PC-9 (cell line): ENCODE results near the gene SNRNP70. TPM values are rescaled to one million over a fixed set of nuclear protein-coding genes. Genes with fewer than 3 reads are reported as not detected.

Experiments used
- BruUV-seq: library from RNA; stranded (reverse); fragments of 400-500 nt; replicated peaks from 2 replicates; lab custom pipeline; 2021; lab: Mats Ljungman, UMichigan
- CTCF ChIA-PET: fragments of 300-600 bp; sonication (Branson Sonifier 250); formaldehyde crosslinking; loops from one replicate; lab custom pipeline; 2022; ENCODE audit warnings: antibody characterized with exemption; lab: Charles Lee
- POLR2A ChIA-PET: fragments of 300-600 bp; sonication (Branson Sonifier 250); formaldehyde crosslinking; loops from one replicate; lab custom pipeline; 2022; ENCODE audit warnings: antibody characterized with exemption; ENCODE audit not compliant: unreplicated experiment; lab: Charles Lee
- DNase-seq, 2 experiments: peaks; one replicate each; pipeline versions ENCODE4 v3.0.0 to v3.0.0-alpha.2; 2015 to 2022; ENCODE audit warnings: mixed read lengths in 1 of 2
- H2AFZ ChIP-seq: fragments of 200-600 bp; sonication (generic); 2 replicates; pipeline ENCODE4 v1.8.1; 2017; ENCODE audit warnings: antibody characterized with exemption
- H3F3A ChIP-seq: fragments of 200-600 bp; sonication (generic); 2 replicates; pipeline ENCODE4 v1.8.1; 2017; ENCODE audit warnings: antibody characterized with exemption, mild to moderate bottlenecking, low read depth; ENCODE audit not compliant: insufficient read depth
- H3K27ac ChIP-seq: fragments of 200-600 bp; sonication (generic); 2 replicates; pipeline ENCODE4 v1.6.1; 2016; ENCODE audit warnings: mixed run types
- H3K27me3 ChIP-seq: fragments of 200-600 bp; sonication (generic); 2 replicates; pipeline ENCODE4 v1.6.1; 2016; ENCODE audit warnings: low read depth, mixed run types; ENCODE audit not compliant: insufficient read depth
- H3K36me3 ChIP-seq: fragments of 200-600 bp; sonication (generic); 2 replicates; pipeline ENCODE4 v1.6.1; 2016; ENCODE audit warnings: low read depth, mixed run types
- H3K4me1 ChIP-seq: fragments of 200-600 bp; sonication (generic); replicated peaks from 2 replicates; pipeline ENCODE4 v1.6.1; 2016; ENCODE audit warnings: mixed run types; ENCODE audit not compliant: insufficient read depth
- H3K4me2 ChIP-seq: fragments of 200-600 bp; sonication (generic); 2 replicates; pipeline ENCODE4 v1.6.1; 2017; ENCODE audit warnings: mixed run types
- H3K4me3 ChIP-seq: fragments of 200-600 bp; sonication (generic); 2 replicates; pipeline ENCODE4 v1.6.1; 2016; ENCODE audit warnings: mixed run types
- H3K79me2 ChIP-seq: fragments of 200-600 bp; sonication (generic); 2 replicates; pipeline ENCODE4 v1.6.1; 2017; ENCODE audit warnings: low read depth, mixed run types
- H3K9me2 ChIP-seq: fragments of 200-600 bp; sonication (generic); 2 replicates; pipeline ENCODE4 v1.8.1; 2017; ENCODE audit warnings: mild to moderate bottlenecking; ENCODE audit not compliant: insufficient read depth
- H3K9me3 ChIP-seq: fragments of 200-600 bp; sonication (generic); 2 replicates; pipeline ENCODE4 v1.8.1; 2016; ENCODE audit warnings: low read depth; ENCODE audit not compliant: insufficient read depth
- H4K20me1 ChIP-seq: fragments of 200-600 bp; sonication (generic); 2 replicates; pipeline ENCODE4 v1.8.1; 2017; ENCODE audit not compliant: insufficient read depth
- EZH2 ChIP-seq: fragments of 200-600 bp; sonication (generic); IDR thresholded peaks from 2 replicates; pipeline ENCODE4 v1.8.0; 2017; ENCODE audit warnings: antibody characterized with exemption, low read depth
- intact Hi-C: fragments of 100-400 bp; cut with micrococcal nuclease; formaldehyde crosslinking; loops from one replicate; pipeline ENCODE4 v1.10.0; 2022; ENCODE audit not compliant: unreplicated experiment
- total RNA-seq: library from RNA; stranded (reverse); gene quantifications from 2 replicates; pipeline ENCODE4 v1.2.3, GENCODE V29; 2021
- TF ChIP-seq, protein P1 (sequence below): fragments of 200-600 bp; sonication (generic); conservative IDR thresholded peaks from 2 replicates; pipeline ENCODE4 v1.6.1; 2017; ENCODE audit warnings: mixed run types, antibody characterized with exemption, mild to moderate bottlenecking, moderate library complexity

SNRNP70 gene
- total RNA-seq, 1 experiment from 2014 or later: 199 TPM

DNA sequence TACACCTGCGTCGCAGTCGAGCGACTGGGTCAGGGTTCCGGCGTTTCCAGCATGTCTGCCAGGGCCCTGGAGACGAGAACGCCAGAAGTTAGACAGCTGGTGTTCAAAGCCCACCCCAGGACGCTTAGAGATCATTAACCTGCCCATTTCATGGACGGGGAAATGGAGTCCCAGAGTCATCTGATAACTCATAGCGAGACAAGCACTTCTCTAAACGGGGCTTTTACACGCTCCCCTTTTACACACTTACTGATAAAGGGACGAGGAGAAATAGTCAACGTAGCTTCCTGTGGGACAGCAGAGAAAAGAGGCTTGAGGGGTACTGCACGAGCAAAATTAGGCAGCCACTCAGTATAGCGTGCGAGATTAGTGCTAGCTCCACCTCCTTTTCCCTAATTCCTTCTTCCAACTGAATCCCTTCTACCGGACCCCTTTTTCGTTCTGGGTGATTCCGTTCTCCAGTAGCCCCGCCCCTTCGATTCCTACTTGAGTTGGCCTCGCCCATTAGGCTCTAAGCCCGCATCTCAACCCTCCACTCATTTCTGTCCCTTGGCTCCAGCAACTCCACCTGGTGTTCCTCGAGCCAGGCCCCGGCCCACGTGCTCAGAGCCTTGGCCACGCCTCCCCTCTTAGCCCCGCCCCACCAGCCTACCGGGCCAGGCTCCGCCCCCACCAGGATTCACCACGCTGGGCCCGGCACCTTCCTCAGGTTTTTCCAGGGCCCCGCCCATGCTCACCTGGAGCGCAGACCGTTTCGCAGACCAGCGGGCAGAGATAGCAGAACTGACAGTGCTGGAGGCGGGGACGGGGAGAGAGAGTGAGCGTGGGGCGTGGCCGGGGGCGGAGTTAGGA is 66.2 kb downstream of the SNRNP70 start:
- peak overlapping the region; percentile 10; the same call in 1 of the 2 replicates for H3K4me3 ChIP-seq
- H2AFZ ChIP-seq: no peak overlapping the region
- peaks cover 18% of the 10 kb centered on the region; the same call in 1 of the 2 replicates for H3F3A ChIP-seq
- no peaks in the 10 kb centered on the region for H3K27me3 ChIP-seq
- no peaks in the 10 kb centered on the region for H3K36me3 ChIP-seq
- no peaks in the 10 kb centered on the region for H3K9me2 ChIP-seq
- no peak for TF ChIP-seq EZH2
- TF ChIP-seq, protein P1, sequence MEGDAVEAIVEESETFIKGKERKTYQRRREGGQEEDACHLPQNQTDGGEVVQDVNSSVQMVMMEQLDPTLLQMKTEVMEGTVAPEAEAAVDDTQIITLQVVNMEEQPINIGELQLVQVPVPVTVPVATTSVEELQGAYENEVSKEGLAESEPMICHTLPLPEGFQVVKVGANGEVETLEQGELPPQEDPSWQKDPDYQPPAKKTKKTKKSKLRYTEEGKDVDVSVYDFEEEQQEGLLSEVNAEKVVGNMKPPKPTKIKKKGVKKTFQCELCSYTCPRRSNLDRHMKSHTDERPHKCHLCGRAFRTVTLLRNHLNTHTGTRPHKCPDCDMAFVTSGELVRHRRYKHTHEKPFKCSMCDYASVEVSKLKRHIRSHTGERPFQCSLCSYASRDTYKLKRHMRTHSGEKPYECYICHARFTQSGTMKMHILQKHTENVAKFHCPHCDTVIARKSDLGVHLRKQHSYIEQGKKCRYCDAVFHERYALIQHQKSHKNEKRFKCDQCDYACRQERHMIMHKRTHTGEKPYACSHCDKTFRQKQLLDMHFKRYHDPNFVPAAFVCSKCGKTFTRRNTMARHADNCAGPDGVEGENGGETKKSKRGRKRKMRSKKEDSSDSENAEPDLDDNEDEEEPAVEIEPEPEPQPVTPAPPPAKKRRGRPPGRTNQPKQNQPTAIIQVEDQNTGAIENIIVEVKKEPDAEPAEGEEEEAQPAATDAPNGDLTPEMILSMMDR: no peak
- H3K9me3 ChIP-seq: no peaks in the 10 kb centered on the region
- H3K4me2 ChIP-seq: peak overlapping the region; percentile 99
- no peak overlapping the region for H3K27ac ChIP-seq
- ChIA-PET POLR2A (no interaction called here), CTCF (no interaction called here)
- peak; percentile 88 to 92 for DNase-seq
- H3K79me2 ChIP-seq: no peaks in the 10 kb centered on the region
- intact Hi-C loops: no loop called here
- peaks cover 16% of the 10 kb centered on the region; the same call in 1 of the 2 replicates for H3K4me1 ChIP-seq
- no TSS peak for BruUV-seq
- H4K20me1 ChIP-seq: no peaks in the 10 kb centered on the region

- Histone ChIP-seq H3K79me2 (no peaks in the 10 kb centered on the region), H2AFZ (no peak overlapping the region), H3K4me1 (peaks cover 16% of the 10 kb centered on the region; the same call in 1 of the 2 replicates), H3K4me2 (0 out of 2 replicates have a peak overlapping the region, but pooled peaks have one; percentile 99), H4K20me1 (no peaks in the 10 kb centered on the region), H3F3A (peaks cover 15% of the 10 kb centered on the region; the same call in 1 of the 2 replicates), H3K4me3 (no peak overlapping the region), H3K9me3 (no peaks in the 10 kb centered on the region), H3K27ac (no peak overlapping the region), H3K27me3 (no peaks in the 10 kb centered on the region), H3K9me2 (no peaks in the 10 kb centered on the region), H3K36me3 (no peaks in the 10 kb centered on the region)
- POLR2A ChIA-PET: interaction anchor here (0.6 kb wide), 1 partner anchor 133 kb away, joined by 4 read pairs; no protein-coding TSS in a partner anchor
- CTCF ChIA-PET: no interaction called here
- BruUV-seq: no TSS peak
- no peak for TF ChIP-seq EZH2
- TF ChIP-seq, protein P1: no peak
- intact Hi-C loops: no loop called here
- DNase-seq: no peak
Observed at GRCh38 chr19:49152119-49152550, 66.9 kb downstream of the SNRNP70 start.

DNA sequence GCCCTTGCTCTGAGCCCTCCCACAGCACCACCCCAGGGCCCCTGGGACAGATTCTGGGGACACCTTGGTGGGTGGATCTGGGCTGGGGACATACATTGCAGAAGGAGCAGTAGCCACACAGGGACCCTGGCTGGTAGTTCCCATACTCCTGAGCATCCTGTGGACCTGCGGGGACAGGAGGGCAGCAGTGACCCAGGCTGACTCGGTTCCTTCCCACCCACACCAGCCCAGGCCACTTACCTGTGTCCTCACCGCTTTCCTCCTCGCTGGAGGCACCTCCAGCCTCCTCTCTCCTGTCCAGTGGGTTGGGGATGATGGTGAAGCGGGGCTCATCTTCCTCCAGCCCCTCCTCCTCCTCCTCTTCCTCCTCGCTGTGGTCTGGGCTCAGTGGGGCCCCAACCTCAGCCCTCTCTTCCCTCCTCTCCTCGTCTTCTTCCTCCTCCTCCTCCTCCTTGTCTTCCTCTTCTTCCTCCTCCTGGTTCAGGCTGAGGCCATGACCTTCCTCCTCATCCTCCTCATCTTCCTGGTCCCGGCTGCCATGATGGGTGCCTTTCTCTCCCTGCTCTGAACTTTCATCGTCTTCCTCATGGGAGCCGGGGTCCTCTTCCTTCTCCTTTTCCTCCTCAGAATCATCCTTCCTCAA is 68.0 kb downstream of the SNRNP70 start:
- intact Hi-C loops: no loop called here
- Histone ChIP-seq H3K9me3 (no peaks in the 10 kb centered on the region), H3K9me2 (no peaks in the 10 kb centered on the region), H3K79me2 (no peaks in the 10 kb centered on the region), H3K4me2 (no peak overlapping the region), H3F3A (peaks cover 15% of the 10 kb centered on the region; the same call in 1 of the 2 replicates), H3K27ac (no peak overlapping the region), H3K4me1 (peaks cover 17% of the 10 kb centered on the region), H4K20me1 (no peaks in the 10 kb centered on the region), H2AFZ (no peak overlapping the region), H3K27me3 (no peaks in the 10 kb centered on the region), H3K36me3 (no peaks in the 10 kb centered on the region), H3K4me3 (no peak overlapping the region)
- TF ChIP-seq, protein P1: no peak
- no peak for TF ChIP-seq EZH2
- no TSS peak for BruUV-seq
- peak in 1 of 2 experiments; percentile 3 for DNase-seq
- CTCF ChIA-PET: interaction anchor here (0.7 kb wide), 1 partner anchor 258 kb away, joined by 3 read pairs; no protein-coding TSS in a partner anchor
- POLR2A ChIA-PET: no interaction called here
